ENCODE data around the gene ME3. TPM values are rescaled to one million over a fixed set of nuclear protein-coding genes. Genes with fewer than 3 reads are reported as not detected.

The ME3 gene
- total and polyA plus RNA-seq, 12 donors, result 13.9 to 128 (median 44.5) TPM

- no peak for TF ChIP-seq CTCF (IDR thresholded peaks at IDR 0.05)
- no peak for TF ChIP-seq POLR2A (IDR thresholded peaks at IDR 0.05)
- Histone ChIP-seq H3K27me3 (no peaks in the 10 kb centered on the region), H3K9me3 (replicated peaks in 1 of 3) (no peaks in the 10 kb centered on the region), H3K4me3 (no peak overlapping the region), H3K36me3 (replicated peaks in 1 of 2) (no peaks in the 10 kb centered on the region), H3K4me1 (replicated peaks in 1 of 2) (peaks cover 3 to 4% of the 10 kb centered on the region in 2 donors), H3K27ac (no peak overlapping the region)
- no peak for DNase-seq
- intact Hi-C loops (cut with DNase I), result loop anchor here in 1 of 2 donors (10.0 kb wide), 2 partner anchors 47 to 167 kb away; partner anchors contain the start of gene PRSS23
These were observed 34.4 kb downstream of the ME3 start for GRCh38 chr11:86637988-86638387.

- Histone ChIP-seq H3K27ac (no peak overlapping the region), H3K4me3 (no peak overlapping the region), H3K4me1 (replicated peaks in 1 of 2) (peaks cover 4 to 9% of the 10 kb centered on the region in 2 donors), H3K9me3 (replicated peaks in 1 of 3) (no peaks in the 10 kb centered on the region), H3K27me3 (no peaks in the 10 kb centered on the region), H3K36me3 (replicated peaks in 1 of 2) (no peaks in the 10 kb centered on the region)
- 94 to 100% (median 97%) methylated on average over 1 of the region's 1 CpG for WGBS, 4 donors
- DNase-seq, result no peak
- intact Hi-C loops (cut with DNase I), result loop anchor here in 1 of 2 donors (10.0 kb wide), 2 partner anchors 49 to 169 kb away; partner anchors contain the start of gene PRSS23
- TF ChIP-seq POLR2A (IDR thresholded peaks at IDR 0.05) (no peak), CTCF (IDR thresholded peaks at IDR 0.05) (no peak)
These were observed 36.1 kb downstream of the ME3 start for GRCh38 chr11:86636275-86636674.

- no peak for TF ChIP-seq POLR2A (IDR thresholded peaks at IDR 0.05)
- TF ChIP-seq CTCF (IDR thresholded peaks at IDR 0.05), result peak in 5 of 6 experiments; percentile 31 to 49 (median 43)
- Histone ChIP-seq H3K36me3 (replicated peaks in 1 of 2) (no peaks in the 10 kb centered on the region), H3K27ac (peak overlapping the region in 3 of 5 donors; percentile 47 to 79 (median 52)), H3K9me3 (replicated peaks in 1 of 3) (no peaks in the 10 kb centered on the region), H3K27me3 (no peaks in the 10 kb centered on the region), H3K4me3 (no peak overlapping the region), H3K4me1 (replicated peaks in 1 of 2) (peaks cover 4 to 22% of the 10 kb centered on the region in 2 donors)
- intact Hi-C loops (cut with DNase I), result loop anchor here in 1 of 2 donors (10.0 kb wide), 2 partner anchors 52 to 172 kb away; partner anchors contain the start of gene PRSS23
- DNase-seq, result peak; percentile 73 to 91 (median 85)
- WGBS, 4 donors, result 37 to 60% (median 48%) methylated on average over 2 to 6 of the region's 6 CpGs
These were observed 39.7 kb downstream of the ME3 start for GRCh38 chr11:86632499-86633269.

GRCh38 chr11:86630229-86630981, 42.0 kb downstream of the ME3 start:
- H3K36me3 ChIP-seq (replicated peaks in 1 of 2), result no peaks in the 10 kb centered on the region
- 84 to 96% (median 91%) methylated on average over 8 of the region's 8 CpGs for WGBS, 4 donors
- intact Hi-C loops (cut with DNase I), result loop anchor here in 1 of 2 donors (10.0 kb wide), 2 partner anchors 54 to 174 kb away; partner anchors contain the start of gene PRSS23
- H3K27ac ChIP-seq, result no peak overlapping the region
- no peaks in the 10 kb centered on the region for H3K9me3 ChIP-seq (replicated peaks in 1 of 3)
- DNase-seq, result no peak
- H3K4me1 ChIP-seq (replicated peaks in 1 of 2), result peaks cover 4 to 22% of the 10 kb centered on the region in 2 donors
- no peak overlapping the region for H3K4me3 ChIP-seq
- H3K27me3 ChIP-seq, result no peaks in the 10 kb centered on the region
- no peak for TF ChIP-seq CTCF (IDR thresholded peaks at IDR 0.05)
- TF ChIP-seq POLR2A (IDR thresholded peaks at IDR 0.05), result no peak
